G401.6 (cell line): Measurements from ENCODE around the gene WBP1L.
"Not testable (repeated sequence)": the region's sequence is repeated elsewhere in the genome, so short reads cannot be mapped to it uniquely, and the experiment has no call there.

Experiments used
- FAIRE-seq: peaks from 2 replicates; lab custom pipeline; 2012; peaks lifted over from hg19 to GRCh38; lab: Jason Lieb, UNC

WBP1L gene

DNA sequence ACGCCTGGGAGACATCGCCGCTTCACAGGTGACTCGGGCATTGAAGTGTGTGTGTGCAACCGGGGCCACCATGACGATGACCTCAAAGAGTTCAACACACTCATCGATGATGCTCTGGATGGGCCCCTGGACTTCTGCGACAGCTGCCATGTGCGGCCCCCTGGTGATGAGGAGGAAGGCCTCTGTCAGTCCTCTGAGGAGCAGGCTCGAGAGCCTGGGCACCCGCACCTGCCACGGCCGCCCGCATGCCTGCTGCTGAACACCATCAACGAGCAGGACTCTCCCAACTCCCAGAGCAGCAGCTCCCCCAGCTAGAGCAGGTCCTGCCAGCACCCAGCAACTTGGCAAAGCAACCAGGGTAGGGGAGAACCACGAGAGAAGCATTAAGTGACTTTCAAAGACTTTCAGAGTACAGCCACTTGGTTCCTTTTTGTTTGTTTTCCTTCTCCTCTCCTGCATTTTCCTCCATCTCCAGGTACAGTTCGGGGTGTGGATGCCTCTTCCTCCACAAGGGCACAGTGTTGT, 69.3 kb downstream of the WBP1L start:
- FAIRE-seq = no peak

DNA sequence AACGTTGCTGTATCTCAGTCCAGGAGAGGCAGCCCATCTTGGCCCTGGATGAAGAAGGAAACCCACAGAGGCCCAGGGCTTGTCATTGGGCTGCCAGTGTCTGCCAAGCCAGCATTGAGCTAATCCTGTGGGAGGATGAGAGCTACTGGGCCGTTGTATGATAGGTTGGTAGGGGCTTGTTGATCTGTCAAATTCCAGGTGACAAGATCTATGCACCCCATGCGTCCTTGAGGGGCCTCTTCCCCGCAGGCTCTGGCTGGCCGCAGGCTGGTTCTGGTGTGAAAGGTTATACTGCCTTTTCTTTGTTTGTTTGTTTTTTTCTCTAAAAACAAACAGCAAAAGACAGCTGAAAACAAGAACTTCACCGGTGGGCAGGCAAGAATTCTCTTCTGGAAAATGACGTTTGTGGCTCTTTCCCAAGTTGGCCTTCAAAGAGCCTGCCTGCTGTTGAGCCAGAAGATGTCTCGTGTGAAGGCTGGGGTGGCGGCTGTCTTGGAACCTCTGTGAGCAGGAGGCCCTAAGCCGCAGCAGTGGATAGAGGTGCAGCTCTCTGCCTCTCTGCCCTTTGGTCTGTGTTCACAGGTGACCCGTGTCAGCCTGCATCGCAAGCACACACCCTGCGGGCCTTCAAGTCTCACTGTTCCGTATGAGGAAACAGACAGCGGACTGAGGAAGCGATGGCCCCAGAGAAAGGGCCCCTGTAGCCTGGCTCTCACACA, 70.1 kb downstream of the WBP1L start:
- FAIRE-seq = no peak

GRCh38 chr10:102814453-102814871, 70.7 kb downstream of the WBP1L start:
- FAIRE-seq = no peak

- FAIRE-seq = no peak
These were observed 71.3 kb downstream of the WBP1L start for GRCh38 chr10:102814873-102815661.

DNA sequence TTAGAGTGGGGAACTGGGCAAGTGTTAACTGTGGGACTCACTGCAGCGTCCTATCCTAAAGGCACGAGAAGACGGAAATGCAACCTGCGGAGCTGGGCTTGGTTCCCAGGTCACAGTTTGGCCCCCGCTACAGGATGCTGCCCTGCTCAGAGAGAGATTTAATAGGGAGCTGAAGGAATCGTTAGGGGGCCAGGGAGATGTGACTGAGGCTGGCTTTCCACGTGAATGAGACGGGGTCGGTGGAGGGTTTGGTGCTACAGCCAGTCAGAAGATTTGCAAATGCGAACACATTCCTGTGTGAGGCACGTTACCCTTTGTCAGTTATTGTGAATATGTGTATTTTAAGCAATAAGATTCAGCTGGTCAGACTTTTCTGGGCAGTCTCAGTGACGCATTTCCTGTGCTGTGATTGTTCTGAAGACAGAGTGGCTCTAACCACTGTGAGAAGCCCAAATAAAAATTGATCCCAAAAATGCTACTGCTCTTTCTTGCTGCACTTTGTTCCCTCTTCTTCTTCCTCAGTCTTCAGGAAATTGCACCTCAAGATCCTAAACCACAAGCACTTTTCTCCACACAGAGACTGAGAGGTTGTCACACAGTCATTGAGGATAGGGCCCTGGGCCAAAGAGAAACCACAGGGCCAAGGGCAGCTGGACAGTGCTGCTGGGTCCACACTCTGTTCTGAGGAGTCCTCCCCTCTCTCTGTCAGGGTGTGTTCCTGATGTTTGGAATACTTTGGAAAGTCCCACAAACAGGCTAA, 72.2 kb downstream of the WBP1L start:
- no peak for FAIRE-seq

DNA sequence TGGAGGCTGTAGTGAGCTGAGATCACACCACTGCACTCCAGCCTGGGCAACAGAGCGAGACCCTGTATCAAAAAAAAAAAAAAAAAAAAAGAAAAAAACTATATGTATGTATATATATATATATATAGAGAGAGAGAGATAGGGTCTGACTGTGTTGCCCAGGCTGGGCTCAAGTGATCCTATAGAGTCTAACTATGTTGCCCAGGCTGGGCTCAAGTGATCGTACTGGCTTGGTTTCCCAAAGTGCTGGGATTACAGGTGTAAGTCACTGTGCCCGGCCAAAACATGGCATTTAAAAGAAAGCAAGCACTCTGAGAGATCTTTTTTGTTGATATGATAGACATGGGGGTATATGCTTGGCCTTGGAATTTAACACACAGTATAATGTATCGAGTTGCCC, 73.4 kb downstream of the WBP1L start:
- no peak for FAIRE-seq

DNA sequence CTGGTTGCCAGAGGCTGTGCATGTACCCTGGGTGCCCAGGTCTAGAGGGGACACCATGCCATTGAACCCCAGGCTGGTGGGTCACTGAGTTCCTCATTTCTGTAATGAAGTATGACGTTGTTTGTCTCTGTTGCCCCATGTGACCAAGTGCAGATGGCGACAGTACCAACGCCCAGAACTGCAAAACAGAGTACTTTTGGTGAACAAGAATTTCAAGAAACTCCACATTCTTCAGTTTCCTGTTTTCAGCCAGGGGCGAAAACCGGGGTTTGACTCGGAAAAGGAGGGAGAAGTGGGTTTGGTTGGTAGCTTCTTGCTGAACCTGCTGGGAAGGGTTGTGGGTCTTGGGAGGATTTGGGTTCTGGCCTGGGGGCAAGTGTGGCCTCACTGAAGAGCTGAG, 75.3 kb downstream of the WBP1L start:
- no peak for FAIRE-seq

DNA sequence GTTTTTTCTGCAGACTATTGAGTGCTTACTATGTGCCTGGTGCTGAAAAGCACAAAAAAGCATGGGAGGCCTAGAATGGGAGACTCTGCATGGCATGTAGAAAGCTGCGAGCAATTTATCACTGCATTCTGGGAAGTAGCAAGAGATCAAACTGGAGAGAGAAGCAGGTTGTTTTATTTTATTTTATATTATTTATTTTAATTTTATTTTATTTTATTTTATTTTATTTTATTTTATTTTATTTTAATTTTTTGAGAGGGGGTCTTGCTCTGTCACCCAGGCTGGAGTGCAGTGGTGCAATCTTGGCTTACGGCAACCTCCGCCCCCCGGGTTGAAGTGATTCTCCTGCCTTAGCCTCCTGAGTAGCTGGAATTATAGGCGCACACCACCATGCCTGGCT, 76.3 kb downstream of the WBP1L start:
- FAIRE-seq = not testable (repeated sequence)

- FAIRE-seq = no peak
These were observed 78.5 kb downstream of the WBP1L start for GRCh38 chr10:102822222-102822621.

DNA sequence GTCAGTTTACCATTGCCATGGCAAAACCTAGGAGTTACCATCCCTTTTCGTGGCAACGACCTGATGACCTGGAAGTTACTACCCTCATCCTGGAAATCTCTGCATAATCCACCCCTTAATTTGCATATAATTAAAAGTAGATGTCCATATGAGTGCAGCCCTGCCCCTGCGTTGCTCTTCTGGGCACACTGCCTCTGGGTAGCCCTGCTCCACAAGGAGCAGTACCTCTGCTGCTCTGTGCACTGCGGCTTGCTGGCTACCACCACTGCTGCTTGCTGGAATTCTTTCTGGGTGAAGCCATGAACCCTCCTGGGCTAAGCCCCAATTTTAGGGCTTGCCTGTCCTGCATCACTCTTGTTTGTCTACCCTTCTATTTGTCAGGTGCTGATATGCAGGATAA, 80.9 kb downstream of the WBP1L start:
- no peak for FAIRE-seq

DNA sequence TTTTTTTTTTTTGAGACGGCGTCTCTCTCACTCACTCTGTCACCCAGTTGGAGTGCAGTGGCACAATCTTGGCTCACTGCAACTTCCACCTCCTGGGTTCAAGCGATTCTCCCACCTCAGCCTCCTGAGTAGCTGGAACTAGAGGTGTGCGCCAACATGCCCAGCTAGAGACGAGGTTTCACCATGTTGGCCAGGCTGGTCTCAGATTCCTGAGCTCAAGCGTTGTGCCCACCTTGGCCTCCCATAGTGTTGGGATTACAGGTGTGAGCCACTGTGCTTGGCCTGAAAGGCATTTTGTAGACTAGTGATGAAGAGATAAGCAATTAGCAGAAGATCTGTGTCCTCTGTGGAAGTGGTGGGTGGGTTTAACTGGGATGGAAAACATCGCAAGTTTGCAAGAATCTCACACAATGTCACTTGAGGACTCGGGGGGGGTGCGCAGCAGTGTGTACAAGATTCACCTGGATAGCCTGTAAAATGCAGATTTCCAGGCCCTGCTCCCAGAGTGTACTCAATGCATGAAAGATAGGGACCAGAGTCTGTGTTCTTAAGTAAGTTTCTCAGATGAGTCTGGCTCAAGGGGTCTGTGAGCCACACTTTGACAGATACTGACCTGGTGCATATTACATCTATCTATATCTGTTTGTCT, 82.5 kb downstream of the WBP1L start:
- FAIRE-seq = no peak

DNA sequence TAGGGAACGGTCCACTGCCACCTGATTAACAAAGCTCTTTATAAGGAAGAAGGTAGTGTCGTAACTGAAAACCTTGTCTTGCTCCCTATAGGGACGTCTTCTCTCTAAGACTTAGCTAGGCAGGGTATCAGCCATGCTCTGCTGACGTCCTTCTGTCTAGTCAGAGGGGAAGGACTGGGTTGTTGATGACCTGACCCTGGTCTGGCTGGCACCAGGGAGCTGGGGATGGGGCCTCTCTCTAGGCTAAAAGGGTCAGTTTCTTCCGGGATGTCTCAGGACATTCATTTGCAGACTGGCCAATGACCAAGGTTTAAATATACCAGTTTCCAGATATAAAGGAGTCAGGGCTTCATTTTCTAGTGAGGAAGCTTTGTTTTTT, 83.8 kb downstream of the WBP1L start:
- no peak for FAIRE-seq

- no peak for FAIRE-seq
These were observed 87.7 kb downstream of the WBP1L start for GRCh38 chr10:102831322-102832071.

DNA sequence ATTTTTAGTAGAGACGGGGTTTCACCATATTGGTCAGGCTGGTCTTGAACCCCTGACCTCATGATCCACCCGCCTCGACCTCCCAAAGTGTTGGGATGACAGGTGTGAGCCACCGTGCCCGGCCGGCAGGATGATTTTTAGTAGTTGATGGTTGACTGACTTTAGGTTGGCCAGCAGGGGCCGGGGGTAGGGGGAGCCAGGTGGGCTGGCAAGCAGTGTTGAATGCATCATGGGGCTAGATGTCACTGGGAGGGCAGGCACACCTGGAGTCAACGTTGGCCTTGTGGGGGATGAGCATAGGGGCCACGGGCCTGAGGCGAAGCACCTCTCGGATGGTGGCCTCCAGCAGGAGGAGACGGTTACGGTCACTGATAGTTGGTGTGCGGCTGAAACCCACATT, 88.5 kb downstream of the WBP1L start:
- no peak for FAIRE-seq

- no peak for FAIRE-seq
These were observed 89.2 kb downstream of the WBP1L start for GRCh38 chr10:102832987-102833386.

- no peak for FAIRE-seq
These were observed 90.4 kb downstream of the WBP1L start for GRCh38 chr10:102834143-102834542.

GRCh38 chr10:102835007-102835482, 91.3 kb downstream of the WBP1L start:
- no peak for FAIRE-seq

DNA sequence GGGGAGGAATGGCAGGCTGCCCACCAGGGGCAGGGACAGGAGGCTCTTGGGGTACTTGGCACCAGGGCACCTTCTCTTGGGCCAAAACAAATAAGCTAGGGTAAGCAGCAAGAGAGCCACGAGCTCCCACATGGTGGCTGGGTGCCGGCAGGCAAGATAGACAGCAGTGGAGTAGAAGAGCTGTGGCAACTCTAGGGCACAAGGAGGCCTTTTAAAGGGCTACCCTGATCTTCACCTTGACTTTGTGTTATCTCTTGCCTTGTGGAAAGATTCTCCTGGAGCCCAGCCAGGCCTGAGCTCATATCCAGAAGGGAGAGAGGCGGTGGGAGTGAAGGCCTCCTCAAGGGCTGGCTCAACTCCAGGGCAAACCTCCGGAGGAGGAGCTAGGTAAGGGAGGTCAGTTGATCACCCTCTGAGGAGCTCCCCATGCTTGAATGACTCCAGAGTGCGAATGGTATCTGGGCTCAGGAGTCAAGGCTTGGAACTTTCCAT, 93.5 kb downstream of the WBP1L start, which contains the start of gene CYP17A1:
Gene CYP17A1, minus strand, starts transcription at position 184 of the 492 bp plus-strand sequence. Its CDS starts 52 bp downstream, at position 132.
- no peak for FAIRE-seq

DNA sequence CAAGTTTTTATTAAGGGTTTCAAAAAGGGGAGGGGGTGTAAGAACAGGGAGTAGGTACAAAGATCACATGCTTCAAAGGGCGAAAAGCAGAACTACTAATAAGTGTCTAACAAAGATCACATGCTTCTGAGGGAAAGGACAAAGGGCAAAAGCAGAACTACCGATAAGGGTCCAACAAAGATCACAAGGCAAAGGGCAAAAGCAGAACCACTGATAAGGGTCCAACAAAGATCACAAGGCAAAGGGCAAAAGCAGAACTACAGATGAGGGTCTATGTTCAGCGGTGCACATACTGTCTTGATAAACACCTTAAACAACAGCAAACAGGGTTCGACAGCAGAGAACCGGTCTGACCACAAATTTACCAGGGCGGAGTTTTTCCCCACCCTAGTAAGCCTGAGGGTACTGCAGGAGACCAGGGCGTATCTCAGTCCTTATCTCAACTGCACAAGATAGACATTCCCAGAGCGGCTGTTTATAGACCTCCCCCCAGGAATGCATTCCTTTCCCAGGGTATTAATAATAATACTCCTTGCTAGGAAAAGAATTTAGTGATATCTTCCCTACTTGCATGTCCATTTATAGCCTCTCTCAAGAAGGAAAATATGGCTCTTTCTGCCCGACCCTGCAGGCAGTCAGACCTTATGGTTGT, 94.7 kb downstream of the WBP1L start:
- not testable (repeated sequence) for FAIRE-seq

DNA sequence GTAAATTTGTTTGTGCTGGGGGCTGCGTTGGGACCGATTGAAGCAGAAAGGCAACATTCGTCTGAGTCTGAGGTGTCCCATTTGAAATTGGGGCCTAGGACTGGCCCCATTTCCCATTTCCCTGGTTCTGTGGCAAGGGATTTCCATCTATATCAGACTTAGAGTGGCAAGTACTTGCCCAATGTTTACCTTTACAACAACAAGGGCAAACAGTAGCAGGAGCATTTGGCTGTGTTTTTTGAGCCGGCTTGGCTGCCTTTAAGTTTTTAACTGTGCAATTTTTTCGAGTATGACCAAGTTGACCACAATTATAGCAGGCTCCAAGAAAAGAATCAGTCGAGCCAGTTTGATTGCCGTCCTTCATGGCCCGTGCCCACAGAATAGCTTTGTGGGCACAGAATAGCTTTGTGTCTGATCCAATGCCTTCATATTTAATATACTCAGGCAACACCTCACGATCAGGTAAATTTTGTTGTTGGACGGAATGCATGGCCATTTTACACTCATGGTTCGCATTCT, 98.1 kb downstream of the WBP1L start:
- FAIRE-seq = no peak
